NCI-H510A (cell line): Measurements from ENCODE around the gene PDE4D.

Experiments
- DNase-seq: peaks from one replicate; lab custom pipeline; 2025; lab: John Stamatoyannopoulos, UW

The PDE4D gene

GRCh38 chr5:59893429-59894227, at the start of gene PDE4D:
Gene PDE4D, minus strand, starts transcription at chr5:59893726.
- no peak for DNase-seq

GRCh38 chr5:59937633-59938032, 44.1 kb upstream of the PDE4D start:
- DNase-seq, result no peak

- DNase-seq, result no peak
Observed at GRCh38 chr5:59923465-59923864, 29.9 kb upstream of the PDE4D start.

- no peak for DNase-seq
Observed at GRCh38 chr5:59922220-59922619, 28.7 kb upstream of the PDE4D start.

GRCh38 chr5:59921816-59922215, 28.3 kb upstream of the PDE4D start:
- no peak for DNase-seq

GRCh38 chr5:59919484-59919883, 26.0 kb upstream of the PDE4D start:
- DNase-seq, result no peak

GRCh38 chr5:59917121-59917520, 23.6 kb upstream of the PDE4D start:
- no peak for DNase-seq

GRCh38 chr5:59905188-59905587, 11.7 kb upstream of the PDE4D start:
- no peak for DNase-seq

- DNase-seq, result no peak
Observed at GRCh38 chr5:59897075-59897474, 3.5 kb upstream of the PDE4D start.

- DNase-seq, result no peak
Observed at GRCh38 chr5:59891962-59892643, 1.4 kb downstream of the PDE4D start.

- no peak for DNase-seq
Observed at GRCh38 chr5:59887274-59887673, 6.3 kb downstream of the PDE4D start.

- DNase-seq, result no peak
Observed at GRCh38 chr5:59874675-59875074, 18.9 kb downstream of the PDE4D start.

GRCh38 chr5:59873113-59873512, 20.4 kb downstream of the PDE4D start:
- DNase-seq, result no peak

- DNase-seq, result no peak
Observed at GRCh38 chr5:59866661-59867060, 26.9 kb downstream of the PDE4D start.

GRCh38 chr5:59864718-59865117, 28.8 kb downstream of the PDE4D start:
- DNase-seq, result no peak

- no peak for DNase-seq
Observed at GRCh38 chr5:59863777-59864176, 29.7 kb downstream of the PDE4D start.

GRCh38 chr5:59856358-59856757, 37.2 kb downstream of the PDE4D start:
- no peak for DNase-seq

GRCh38 chr5:59850766-59851165, 42.8 kb downstream of the PDE4D start:
- DNase-seq, result no peak

GRCh38 chr5:59847586-59847985, 45.9 kb downstream of the PDE4D start:
- DNase-seq, result no peak

- DNase-seq, result no peak
Observed at GRCh38 chr5:59845730-59846129, 47.8 kb downstream of the PDE4D start.

GRCh38 chr5:59843511-59844213, 49.9 kb downstream of the PDE4D start:
- DNase-seq, result no peak

GRCh38 chr5:59842999-59843398, 50.5 kb downstream of the PDE4D start:
- no peak for DNase-seq

- DNase-seq, result no peak
Observed at GRCh38 chr5:59840200-59840601, 53.3 kb downstream of the PDE4D start.
